GM21576 (cell line): ENCODE results near the gene SLC37A4.
"Not testable (repeated sequence)": the region's sequence is repeated elsewhere in the genome, so short reads cannot be mapped to it uniquely, and the experiment has no call there.

Source experiments
- ATAC-seq: cut with Tn5 transposase; IDR thresholded peaks from one replicate; pipeline ENCODE4 v1.9.1; 2021; ENCODE audit warnings: mild to moderate bottlenecking, moderate library complexity; ENCODE audit not compliant: unreplicated experiment

Gene SLC37A4

GRCh38 chr11:119018074-119018938 is 12.4 kb downstream of the SLC37A4 start, which contains the start of the genes RPS25 and TRAPPC4:
RPS25 (minus strand) TSS chr11:119018343; CDS start chr11:119018284, 59 bp downstream.
TRAPPC4 (plus strand) TSS chr11:119018766; CDS start chr11:119018796, 30 bp downstream.
- peak; percentile 76 for ATAC-seq

DNA sequence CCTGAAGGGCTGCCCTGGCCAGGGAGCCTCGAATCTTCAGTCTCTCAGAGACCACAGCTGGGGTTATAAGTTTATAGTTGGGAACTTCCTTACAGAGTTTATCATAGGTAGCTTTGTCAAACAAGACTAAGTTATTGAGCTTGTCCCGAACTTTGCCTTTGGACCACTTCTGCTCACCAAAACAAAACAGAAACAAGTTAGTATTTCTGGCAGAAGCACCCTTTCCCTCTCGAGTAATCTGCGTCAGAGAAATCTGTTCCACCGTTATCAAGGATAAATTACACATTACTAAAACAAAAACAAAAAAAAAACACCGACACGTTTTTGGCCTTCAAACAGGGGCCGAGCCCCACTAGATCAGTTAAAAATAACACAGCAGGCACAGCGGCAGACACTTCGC is 13.3 kb downstream of the SLC37A4 start:
- ATAC-seq = not testable (repeated sequence)

DNA sequence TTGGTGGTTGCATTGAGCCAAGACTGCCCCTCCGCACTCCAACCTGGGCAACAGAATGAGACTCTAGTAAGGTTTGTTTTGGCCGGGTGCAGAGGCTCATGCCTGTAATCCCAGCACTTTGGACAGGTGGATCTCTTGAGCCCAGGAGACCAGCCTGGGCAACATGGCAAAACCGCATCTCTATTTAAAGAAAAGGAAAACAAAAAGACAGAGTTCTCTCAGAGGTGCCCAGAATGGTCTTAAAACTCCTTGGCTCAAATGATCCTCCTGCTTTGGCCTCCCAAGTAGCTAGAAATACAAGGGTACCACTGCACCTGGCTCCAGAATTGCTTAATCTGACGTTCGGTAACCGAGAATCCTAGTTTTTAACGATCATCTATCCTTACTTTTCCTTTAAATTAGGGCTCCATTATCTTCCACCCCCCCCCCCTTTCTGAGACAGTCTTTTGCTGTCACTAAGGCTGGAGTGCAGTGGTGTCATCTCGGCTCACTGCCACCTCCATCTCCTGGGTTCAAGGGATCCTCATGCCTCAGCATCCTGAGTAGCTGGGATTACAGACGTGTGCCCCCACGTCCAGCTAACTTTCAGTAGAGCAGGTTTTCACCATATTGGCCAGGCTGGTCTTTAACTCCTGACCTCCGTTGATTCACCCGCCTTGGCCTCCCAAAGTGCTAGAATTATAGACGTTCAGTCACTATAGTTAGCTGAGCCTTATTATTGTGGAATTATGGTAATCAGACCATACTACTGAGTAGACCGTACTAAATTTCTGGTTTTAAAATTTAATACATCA is 14.3 kb downstream of the SLC37A4 start:
- no peak for ATAC-seq

DNA sequence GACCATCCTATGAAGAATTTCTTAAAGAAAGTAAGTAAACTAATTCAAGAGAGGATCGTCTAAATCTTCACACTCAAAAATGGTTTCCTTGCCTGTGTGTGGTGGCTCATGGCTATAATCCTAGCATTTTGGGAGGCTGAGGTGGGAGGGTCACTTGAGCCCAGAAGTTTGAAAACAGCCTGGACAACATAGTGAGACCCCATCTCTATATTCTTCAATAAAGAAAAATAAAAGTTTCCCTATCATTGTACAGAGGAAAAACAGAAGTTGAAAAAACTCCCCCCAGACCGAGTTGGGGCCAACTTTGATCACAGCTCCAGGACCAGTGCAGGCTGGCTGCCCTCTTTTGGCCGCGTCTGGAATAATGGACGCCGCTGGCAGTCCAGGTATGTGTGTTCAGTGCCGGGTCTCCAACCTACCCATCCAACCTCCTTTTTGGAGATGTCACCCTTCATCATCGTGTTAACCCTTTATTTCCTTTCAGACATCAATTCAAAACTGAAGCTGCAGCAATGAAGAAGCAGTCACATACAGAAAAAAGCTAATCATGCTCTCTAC is 15.5 kb downstream of the SLC37A4 start:
- ATAC-seq = no peak

DNA sequence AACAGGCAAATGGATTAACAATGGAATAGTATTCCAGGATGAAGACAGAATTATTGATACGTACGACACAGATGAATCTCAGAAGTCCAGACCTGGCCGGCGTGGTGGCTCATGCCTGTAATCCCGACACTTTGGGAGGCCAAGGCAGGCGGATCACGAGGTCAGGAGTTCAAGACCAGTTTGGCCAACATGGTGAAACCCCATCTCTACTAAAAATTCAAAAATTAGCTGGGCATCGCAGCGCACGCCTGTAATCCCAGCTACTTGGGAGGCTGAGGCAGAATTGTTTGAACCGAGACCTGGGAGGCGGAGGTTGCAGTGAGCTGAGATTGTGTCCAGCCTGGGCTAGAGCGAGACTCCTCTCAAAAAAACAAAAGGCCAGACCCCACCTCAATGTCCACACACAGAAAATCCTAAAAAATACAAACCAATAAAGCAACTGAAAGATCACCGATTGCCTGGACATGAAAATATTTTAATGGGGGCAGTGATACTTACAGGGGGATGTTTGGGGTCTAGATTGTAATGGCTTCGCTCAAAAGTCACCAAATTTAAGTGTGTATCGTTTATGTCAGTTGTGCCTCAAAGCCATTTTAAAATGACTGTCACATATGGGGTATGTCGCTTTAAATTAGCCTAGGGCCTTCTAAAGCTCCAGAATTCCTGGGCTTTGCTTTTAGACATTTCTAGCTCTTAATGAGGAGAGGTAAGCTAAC is 16.3 kb downstream of the SLC37A4 start:
- ATAC-seq = no peak

DNA sequence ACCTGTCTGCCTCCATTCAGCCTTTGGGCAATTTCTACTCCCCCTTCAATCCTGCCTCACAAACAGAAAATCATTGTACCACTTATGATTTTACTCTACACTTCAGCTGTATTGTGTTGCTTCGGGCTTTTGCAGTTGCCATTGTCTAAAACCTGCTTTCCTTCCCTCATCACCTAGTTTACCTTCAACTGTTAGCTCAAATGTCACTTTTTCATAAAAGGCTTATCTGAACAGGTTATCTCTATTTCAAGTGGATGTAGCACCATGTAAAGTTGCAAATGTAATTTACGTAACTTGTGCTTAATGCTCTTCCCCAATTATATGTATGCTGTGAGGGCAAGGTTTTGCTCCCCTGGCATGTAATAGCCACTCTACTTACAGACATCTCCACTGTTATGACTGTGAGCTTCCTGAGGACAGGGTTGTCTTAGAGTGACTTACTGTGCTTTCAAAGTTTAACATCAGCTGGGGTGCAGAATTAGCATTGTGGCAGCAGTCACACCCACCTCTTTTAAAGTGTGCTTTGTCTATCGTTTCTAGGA is 18.0 kb downstream of the SLC37A4 start:
- no peak for ATAC-seq

DNA sequence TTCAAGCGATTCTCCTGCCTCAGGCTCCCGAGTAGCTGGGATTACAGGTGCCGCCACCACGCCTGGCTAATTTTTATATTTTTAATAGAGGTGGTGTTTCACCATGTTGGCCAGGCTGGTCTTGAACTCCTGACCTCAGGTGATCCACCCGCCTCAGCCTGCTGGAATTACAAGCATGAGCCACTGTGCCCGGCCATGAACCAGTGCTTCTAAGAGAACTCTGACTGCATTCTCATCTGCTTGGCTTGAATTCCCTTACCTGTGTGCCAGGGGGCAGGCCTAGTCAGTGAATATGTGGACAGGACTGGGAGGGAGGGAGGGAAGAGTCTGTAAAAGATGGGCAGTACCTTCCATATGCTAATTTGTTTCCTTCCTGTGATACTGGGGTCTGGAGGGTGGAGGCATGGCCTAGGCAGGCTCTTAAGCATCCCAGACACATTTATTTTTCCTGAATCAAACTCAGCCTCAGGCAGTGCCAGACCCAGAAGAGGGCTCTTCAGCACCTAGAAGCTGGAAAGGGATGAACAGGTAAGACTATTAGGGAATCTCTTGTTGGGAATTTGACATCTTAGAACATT is 19.1 kb downstream of the SLC37A4 start:
- no peak for ATAC-seq

- no peak for ATAC-seq
Measured at GRCh38 chr11:119006656-119007055, 24.0 kb downstream of the SLC37A4 start.

- no peak for ATAC-seq
Measured at GRCh38 chr11:119000906-119001305, 29.8 kb downstream of the SLC37A4 start.

GRCh38 chr11:118998822-118999221 is 31.9 kb downstream of the SLC37A4 start:
- ATAC-seq = no peak

DNA sequence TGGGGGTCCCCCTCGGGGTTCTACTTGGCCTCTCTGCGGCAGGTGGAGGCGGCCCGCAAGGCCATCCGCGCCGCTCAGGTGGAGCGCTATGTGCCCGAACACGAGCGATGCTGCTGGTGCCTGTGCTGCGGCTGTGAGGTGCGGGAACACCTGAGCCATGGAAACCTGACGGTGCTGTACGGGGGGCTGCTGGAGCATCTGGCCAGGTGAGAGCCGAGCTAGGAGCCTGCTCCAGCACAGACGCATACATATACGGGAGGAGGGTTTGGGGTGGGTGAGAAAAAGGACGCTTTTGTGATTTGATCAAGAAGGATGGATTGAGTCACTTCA is 32.3 kb downstream of the SLC37A4 start:
- ATAC-seq = peak; percentile 17

- peak; percentile 90 for ATAC-seq
Measured at GRCh38 chr11:118997627-118998387, 32.9 kb downstream of the SLC37A4 start, which contains the start of gene CENATAC. CENATAC (plus strand) TSS chr11:118998138; CDS start chr11:118998198, 60 bp downstream.

GRCh38 chr11:118996926-118997626 is 33.6 kb downstream of the SLC37A4 start:
- ATAC-seq = peak; percentile 11

DNA sequence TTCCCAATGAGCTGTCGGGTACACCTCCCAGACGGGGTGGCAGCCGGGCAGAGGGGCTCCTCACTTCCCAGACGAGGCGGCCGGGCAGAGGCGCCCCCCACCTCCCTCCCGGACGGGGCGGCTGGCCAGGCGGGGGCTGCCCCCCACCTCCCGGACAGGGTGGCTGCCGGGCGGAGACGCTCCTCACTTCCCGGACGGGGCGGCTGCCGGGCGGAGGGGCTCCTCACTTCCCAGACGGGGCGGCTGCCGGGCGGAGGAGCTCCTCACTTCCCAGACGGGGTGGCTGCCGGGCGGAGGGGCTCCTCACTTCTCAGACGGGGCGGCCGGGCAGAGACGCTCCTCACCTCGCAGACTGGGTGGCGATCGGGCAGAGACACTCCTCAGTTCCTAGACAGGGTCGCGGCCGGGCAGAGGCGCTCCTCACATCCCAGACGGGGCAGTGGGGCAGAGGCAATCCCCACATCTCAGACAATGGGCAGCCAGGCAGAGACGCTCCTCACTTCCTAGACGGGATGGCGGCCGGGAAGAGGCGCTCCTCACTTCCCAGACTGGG is 39.1 kb downstream of the SLC37A4 start:
- ATAC-seq = not testable (repeated sequence)

DNA sequence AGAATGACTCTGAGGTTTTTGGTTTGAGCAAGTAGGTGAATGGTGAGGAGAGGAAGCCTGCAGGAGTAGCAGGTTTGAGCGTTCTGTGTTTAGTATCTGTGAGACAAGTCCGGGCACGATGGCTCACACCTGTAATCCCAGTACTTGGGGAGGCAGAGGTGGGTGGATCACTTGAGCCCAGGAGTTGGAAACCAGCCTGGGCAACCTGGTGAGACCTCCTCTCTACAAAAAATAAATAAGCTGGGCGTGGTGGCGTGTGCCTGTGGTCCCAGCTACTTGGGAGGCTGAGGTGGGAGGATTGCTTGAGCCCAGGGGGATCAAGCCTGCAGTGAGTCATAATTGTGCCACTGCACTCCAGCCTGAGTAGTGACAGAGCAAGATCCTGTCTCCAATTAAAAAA is 42.4 kb downstream of the SLC37A4 start:
- ATAC-seq = no peak

- no peak for ATAC-seq
Measured at GRCh38 chr11:118984825-118985224, 45.9 kb downstream of the SLC37A4 start.

DNA sequence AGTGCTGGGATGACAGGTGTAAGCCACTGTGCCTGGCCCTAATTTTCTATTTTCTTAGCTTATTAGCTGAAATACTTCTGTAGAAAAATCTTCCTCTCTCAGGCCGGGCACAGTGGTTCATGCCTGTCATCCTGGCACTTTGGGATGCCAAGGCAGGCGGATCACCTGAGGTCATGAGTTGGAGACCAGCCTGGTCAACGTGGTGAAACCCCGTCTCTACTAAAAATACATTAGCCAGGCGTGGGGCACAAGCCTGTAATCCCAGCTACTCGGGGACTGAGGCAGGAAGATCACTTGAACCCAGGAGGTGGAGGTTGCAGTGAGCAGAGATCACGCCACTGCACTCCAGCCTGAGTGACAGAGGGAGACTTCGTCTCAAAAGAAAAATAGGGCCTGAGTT is 46.3 kb downstream of the SLC37A4 start:
- ATAC-seq = not testable (repeated sequence)

GRCh38 chr11:118980191-118980881 is 50.3 kb downstream of the SLC37A4 start:
- no peak for ATAC-seq
